Natural killer cell (primary cell): ENCODE measurements around the gene LRRC70. TPM values are rescaled to one million over a fixed set of nuclear protein-coding genes. Genes with fewer than 3 reads are reported as not detected.

Experiments used
- ATAC-seq, 3 donors: fragments of 150-1000 bp in 2 of 3; fragments of 200-7000 bp in 1 of 3; cut with Tn5 transposase; 1 replicate in 1 of 3; 2 replicates in 2 of 3; pipeline ENCODE4 v1.10.0; 2021; ENCODE audit warnings: mild to moderate bottlenecking in 2 of 3, moderate library complexity in 2 of 3
- DNase-seq, 2 donors: peaks; one replicate each; pipeline versions ENCODE4 v3.0.0 to v3.0.0-alpha.2; 2013 to 2021; ENCODE audit warnings: mixed read lengths in 1 of 2
- H3K27ac ChIP-seq: one replicate; pipeline ENCODE4 v1.5.1; 2013; ENCODE audit warnings: mild to moderate bottlenecking, low read length
- H3K27me3 ChIP-seq: one replicate; pipeline ENCODE4 v1.6.1; 2013; ENCODE audit warnings: low read length; ENCODE audit not compliant: control insufficient read depth, insufficient read depth
- H3K36me3 ChIP-seq: one replicate; pipeline ENCODE4 v1.6.1; 2013; ENCODE audit warnings: low read length; ENCODE audit not compliant: control insufficient read depth, insufficient read depth
- H3K4me1 ChIP-seq: one replicate; pipeline ENCODE4 v1.6.1; 2013; ENCODE audit warnings: low read length; ENCODE audit not compliant: control insufficient read depth, insufficient read depth
- H3K4me3 ChIP-seq: one replicate; pipeline ENCODE4 v1.5.1; 2013; ENCODE audit warnings: low read length
- H3K9me3 ChIP-seq: one replicate; pipeline ENCODE4 v1.6.1; 2013; ENCODE audit warnings: low read length; ENCODE audit not compliant: control insufficient read depth, insufficient read depth
- H3K27ac Mint-ChIP-seq, 2 donors: one replicate each; pipeline ENCODE4 v1.8.0; 2022; ENCODE audit warnings: mild to moderate bottlenecking in 2 of 2, mixed read lengths in 2 of 2, moderate library complexity in 1 of 2
- H3K27me3 Mint-ChIP-seq, 2 donors: one replicate each; pipeline ENCODE4 v1.8.0; 2022; ENCODE audit warnings: low read depth in 2 of 2, mixed read lengths in 2 of 2
- H3K36me3 Mint-ChIP-seq: one replicate; pipeline ENCODE4 v1.8.0; 2022; ENCODE audit warnings: mixed read lengths
- H3K4me1 Mint-ChIP-seq, 2 donors: one replicate each; pipeline ENCODE4 v1.8.0; 2022; ENCODE audit warnings: mixed read lengths in 2 of 2
- H3K4me3 Mint-ChIP-seq: one replicate; pipeline ENCODE4 v1.8.0; 2022; ENCODE audit warnings: mild to moderate bottlenecking, moderate library complexity, mixed read lengths
- H3K9me3 Mint-ChIP-seq, 2 donors: one replicate each; pipeline ENCODE4 v1.8.0; 2022; ENCODE audit warnings: mixed read lengths in 2 of 2
- WGBS: methylation state at CpG from one replicate; pipeline ENCODE4 v1.1.7; 2013; ENCODE audit warnings: missing lambda C conversion rate; ENCODE audit not compliant: insufficient coverage; 5-methylcytosine and 5-hydroxymethylcytosine counted together
- intact Hi-C: fragments of 100-400 bp; cut with micrococcal nuclease; formaldehyde crosslinking; loops from one replicate; pipeline ENCODE4 v1.14.2; 2022
- total RNA-seq, 4 donors: library from RNA; stranded (reverse); fragments of 120-200 nt in 1 of 4; gene quantifications; one replicate each; pipeline versions ENCODE4 v1.2.3 to v1.2.4, GENCODE V29; 2013 to 2022
- TF ChIP-seq, protein P1 (sequence below): fragments of 200-600 bp; IDR thresholded peaks from one replicate; pipeline ENCODE4 v1.8.0; 2022; ENCODE audit warnings: antibody characterized with exemption

LRRC70 gene
- total RNA-seq, 3 donors from 2014 or later (not counting 1 experiment from before 2014, with no cell fraction given), result 17.6 to 29.5 (median 21.2) TPM

DNA sequence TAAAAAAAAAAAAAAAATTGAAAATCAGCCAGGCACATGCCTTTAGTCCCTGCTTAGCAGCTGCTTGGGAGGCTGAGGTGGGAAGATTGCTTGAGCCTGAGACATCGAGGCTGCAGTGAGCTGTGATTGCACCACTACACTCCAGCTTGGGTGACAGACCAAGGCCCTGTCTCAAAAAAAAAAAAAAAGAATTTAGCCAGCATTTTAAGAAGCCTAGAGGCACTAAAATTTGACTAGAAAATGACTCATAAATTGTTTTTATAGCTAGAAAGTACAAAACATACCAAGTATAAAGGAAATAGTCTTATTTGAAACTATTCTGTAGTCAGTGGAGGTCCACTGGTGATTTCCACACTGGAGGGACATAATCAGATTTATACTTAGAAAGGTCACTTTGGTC lies 17.5 kb downstream of the LRRC70 start:
- WGBS, result 83% methylated on average over 1 of the region's 1 CpG
- Mint-ChIP-seq H3K27me3 (no peaks in the 10 kb centered on the region), H3K4me1 (peaks cover 31 to 35% of the 10 kb centered on the region in 2 donors), H3K27ac (no peak overlapping the region), H3K9me3 (no peaks in the 10 kb centered on the region), H3K36me3 (no peaks in the 10 kb centered on the region), H3K4me3 (no peak overlapping the region)
- no peak for DNase-seq
- H3K36me3 ChIP-seq, result peaks cover 3% of the 10 kb centered on the region
- peaks cover 3% of the 10 kb centered on the region for H3K4me1 ChIP-seq
- no peaks in the 10 kb centered on the region for H3K27me3 ChIP-seq
- no peak overlapping the region for H3K4me3 ChIP-seq
- no peak overlapping the region for H3K27ac ChIP-seq
- intact Hi-C loops, result no loop called here
- no peaks in the 10 kb centered on the region for H3K9me3 ChIP-seq
- no peak for ATAC-seq
- TF ChIP-seq, protein P1, sequence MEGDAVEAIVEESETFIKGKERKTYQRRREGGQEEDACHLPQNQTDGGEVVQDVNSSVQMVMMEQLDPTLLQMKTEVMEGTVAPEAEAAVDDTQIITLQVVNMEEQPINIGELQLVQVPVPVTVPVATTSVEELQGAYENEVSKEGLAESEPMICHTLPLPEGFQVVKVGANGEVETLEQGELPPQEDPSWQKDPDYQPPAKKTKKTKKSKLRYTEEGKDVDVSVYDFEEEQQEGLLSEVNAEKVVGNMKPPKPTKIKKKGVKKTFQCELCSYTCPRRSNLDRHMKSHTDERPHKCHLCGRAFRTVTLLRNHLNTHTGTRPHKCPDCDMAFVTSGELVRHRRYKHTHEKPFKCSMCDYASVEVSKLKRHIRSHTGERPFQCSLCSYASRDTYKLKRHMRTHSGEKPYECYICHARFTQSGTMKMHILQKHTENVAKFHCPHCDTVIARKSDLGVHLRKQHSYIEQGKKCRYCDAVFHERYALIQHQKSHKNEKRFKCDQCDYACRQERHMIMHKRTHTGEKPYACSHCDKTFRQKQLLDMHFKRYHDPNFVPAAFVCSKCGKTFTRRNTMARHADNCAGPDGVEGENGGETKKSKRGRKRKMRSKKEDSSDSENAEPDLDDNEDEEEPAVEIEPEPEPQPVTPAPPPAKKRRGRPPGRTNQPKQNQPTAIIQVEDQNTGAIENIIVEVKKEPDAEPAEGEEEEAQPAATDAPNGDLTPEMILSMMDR, result no peak

DNA sequence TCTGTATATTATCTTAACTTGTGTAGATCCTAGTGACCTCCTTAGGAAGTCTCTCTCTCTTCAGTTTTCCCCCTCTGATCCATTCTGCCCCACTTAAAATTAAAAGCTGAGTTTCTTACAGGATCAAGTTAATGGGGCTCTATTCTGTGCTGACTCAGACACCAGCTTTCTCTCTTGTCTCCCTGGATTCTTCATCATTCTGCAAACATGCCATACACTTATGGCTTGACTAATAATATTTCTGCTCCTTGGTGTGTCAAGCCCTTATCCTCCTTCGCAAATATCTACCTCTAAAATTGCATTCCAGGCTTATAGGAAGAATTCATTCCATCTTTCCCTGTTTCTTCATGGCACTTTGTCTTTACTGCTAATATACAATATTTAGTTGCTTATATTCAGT lies 18.1 kb downstream of the LRRC70 start:
- H3K4me1 Mint-ChIP-seq, result peaks cover 33 to 35% of the 10 kb centered on the region in 2 donors
- ATAC-seq (no peak), DNase-seq (no peak)
- WGBS, result 100% methylated on average over 1 of the region's 1 CpG
- H3K27ac Mint-ChIP-seq, result peak overlapping the region; percentile 7 to 13
- H3K4me3 Mint-ChIP-seq, result no peak overlapping the region
- H3K9me3 Mint-ChIP-seq, result no peaks in the 10 kb centered on the region
- Histone ChIP-seq H3K9me3 (no peaks in the 10 kb centered on the region), H3K27ac (no peak overlapping the region), H3K36me3 (peaks cover 3% of the 10 kb centered on the region), H3K27me3 (no peaks in the 10 kb centered on the region), H3K4me3 (no peak overlapping the region), H3K4me1 (peaks cover 3% of the 10 kb centered on the region)
- intact Hi-C loops, result no loop called here
- H3K36me3 Mint-ChIP-seq, result no peaks in the 10 kb centered on the region
- H3K27me3 Mint-ChIP-seq, result no peaks in the 10 kb centered on the region
- TF ChIP-seq, protein P1, result no peak

DNA sequence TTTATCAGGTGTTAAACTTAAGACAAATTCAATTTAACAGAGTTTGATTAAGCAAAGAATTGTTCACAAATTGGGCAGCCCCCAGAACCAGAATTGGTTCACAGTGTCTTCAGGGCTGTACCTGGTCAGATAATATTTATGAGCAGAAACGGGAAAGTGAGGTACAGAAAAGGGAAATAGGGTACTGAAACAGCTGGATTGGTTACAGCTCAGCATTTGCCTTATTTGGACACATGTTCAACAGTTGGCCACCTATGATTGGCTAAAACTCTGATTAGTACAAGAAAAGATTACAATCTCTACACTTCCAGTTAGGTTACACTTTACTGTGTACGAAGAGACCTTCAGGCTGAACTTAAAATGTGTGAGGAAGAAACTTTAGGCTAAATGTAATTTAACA lies 18.7 kb downstream of the LRRC70 start:
- H3K27ac Mint-ChIP-seq, result peak overlapping the region; percentile 7 to 13
- no peaks in the 10 kb centered on the region for H3K27me3 Mint-ChIP-seq
- intact Hi-C loops, result no loop called here

More for the DNA sequence above, 18.7 kb downstream of the LRRC70 start:
- no peaks in the 10 kb centered on the region for H3K9me3 ChIP-seq
- H3K27me3 ChIP-seq, result no peaks in the 10 kb centered on the region
- no peak overlapping the region for H3K4me3 ChIP-seq
- H3K36me3 ChIP-seq, result peaks cover 3% of the 10 kb centered on the region
- H3K4me1 Mint-ChIP-seq, result peaks cover 39 to 41% of the 10 kb centered on the region in 2 donors
- no peaks in the 10 kb centered on the region for H3K9me3 Mint-ChIP-seq
- no peak overlapping the region for H3K4me3 Mint-ChIP-seq
- peaks cover 3% of the 10 kb centered on the region for H3K4me1 ChIP-seq
- ATAC-seq, result peak in 1 of 3 donors; percentile 51
- WGBS, result 58% methylated on average over 1 of the region's 2 CpGs
- no peak for DNase-seq
- H3K36me3 Mint-ChIP-seq, result no peaks in the 10 kb centered on the region
- TF ChIP-seq, protein P1, result no peak
- no peak overlapping the region for H3K27ac ChIP-seq
